Inflammatory macrophage treated with lipopolysaccharide for 1 hour (primary cell): ENCODE results near the gene FRG2B.
"Not testable (repeated sequence)": the region's sequence is repeated elsewhere in the genome, so short reads cannot be mapped to it uniquely, and the experiment has no call there.

Experiments
- DNase-seq, 2 donors: peaks; one replicate each; pipeline ENCODE4 v3.0.0-alpha.2; 2020 to 2022

The FRG2B gene

DNA sequence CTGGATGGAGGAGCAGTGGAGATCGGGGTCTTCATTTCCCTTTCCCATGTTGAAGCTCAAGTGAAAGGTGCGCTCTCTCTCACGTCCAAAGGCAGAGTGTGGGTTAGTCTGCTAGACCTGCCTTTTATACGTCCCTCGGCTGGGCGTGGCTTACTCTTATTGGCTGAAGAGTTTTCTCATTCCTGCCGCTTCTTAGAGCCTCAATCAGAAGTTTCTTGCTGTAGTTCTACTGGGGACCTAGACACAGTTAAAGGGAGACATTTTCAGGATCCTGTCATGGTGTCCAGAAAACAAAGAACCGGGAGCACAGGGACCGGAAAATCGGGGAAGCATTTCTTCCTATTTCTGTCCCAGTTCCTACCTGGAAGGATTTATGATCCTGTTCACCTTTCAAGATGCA is at the start of gene FRG2B:
FRG2B (minus strand) TSS at position 101 of the 400 bp plus-strand sequence; CDS start at position 48, 53 bp downstream.
- not testable (repeated sequence) for DNase-seq

DNA sequence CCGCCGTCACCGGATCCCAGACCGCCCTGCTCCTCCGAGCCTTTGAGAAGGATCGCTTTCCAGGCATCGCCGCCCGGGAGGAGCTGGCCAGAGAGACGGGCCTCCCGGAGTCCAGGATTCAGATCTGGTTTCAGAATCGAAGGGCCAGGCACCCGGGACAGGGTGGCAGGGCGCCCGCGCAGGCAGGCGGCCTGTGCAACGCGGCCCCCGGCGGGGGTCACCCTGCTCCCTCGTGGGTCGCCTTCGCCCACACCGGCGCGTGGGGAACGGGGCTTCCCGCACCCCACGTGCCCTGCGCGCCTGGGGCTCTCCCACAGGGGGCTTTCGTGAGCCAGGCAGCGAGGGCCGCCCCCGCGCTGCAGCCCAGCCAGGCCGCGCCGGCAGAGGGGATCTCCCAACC is 40.9 kb upstream of the FRG2B start:
- not testable (repeated sequence) for DNase-seq

DNA sequence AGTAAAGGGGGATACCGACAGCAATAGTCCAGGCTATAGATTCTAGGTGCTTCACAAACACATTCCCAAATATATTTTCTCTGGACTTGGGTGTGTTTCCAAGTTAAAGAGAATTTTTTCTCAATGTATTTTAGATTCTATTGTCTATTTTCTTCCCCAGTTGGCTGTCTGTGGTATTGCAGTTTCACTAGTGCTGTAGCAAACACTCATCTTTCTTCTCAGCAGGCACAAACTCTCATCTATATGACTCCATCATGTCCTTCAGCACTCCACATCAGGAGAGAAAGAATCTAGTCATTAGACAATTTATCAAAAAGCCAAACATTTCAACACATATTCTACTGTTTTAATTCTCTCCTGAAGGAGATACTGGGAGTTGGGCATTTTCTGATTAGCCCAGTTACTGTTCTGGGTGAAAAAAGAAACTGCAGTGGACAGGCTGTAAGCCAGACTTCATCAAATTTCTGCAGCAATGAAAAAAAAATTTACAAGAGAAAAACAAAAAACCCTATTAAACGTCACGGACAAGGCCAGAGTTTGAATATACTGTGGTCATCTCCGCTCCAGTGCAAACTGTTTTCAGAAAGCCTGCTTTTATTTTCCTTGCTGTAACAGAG is 37.1 kb upstream of the FRG2B start:
- DNase-seq = not testable (repeated sequence)

DNA sequence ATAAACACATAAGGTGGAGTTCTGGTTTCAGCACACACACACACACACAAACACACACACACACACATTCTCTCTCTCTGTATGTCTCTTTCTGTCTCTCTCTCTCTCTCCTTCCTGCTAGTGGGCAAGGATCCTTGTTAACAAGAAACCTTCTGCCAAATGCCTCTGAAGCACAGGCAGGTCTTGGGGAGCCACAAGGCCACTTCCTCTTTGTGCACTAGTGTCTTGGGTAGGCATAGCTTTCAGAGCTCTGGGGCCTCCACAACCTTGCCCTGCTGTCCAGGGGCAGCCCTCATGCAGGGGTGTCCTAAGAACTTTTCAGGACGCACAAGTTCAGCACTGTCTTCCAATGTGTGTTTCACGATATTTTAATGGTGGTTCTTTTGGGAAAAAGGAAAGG is 34.5 kb upstream of the FRG2B start:
- DNase-seq = not testable (repeated sequence)

DNA sequence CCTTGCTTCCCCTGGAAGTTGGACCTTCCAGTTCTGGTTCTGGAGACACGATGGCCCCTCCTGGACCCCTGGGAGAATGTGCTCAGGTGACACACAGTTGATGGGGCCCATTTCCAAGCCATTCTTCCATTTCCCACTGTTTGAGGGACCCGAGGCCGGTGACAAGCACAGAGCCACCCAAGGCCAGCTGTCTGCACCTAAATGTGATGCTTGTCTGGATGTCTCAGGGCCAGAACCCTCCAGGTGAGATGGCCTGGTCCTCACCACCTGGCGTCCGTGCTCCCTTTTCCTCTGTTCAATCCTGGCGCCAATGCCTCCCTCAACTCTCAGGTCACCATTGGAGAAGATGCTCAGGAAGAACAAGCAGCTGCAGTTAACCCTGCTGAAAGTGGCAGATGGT is 33.9 kb upstream of the FRG2B start:
- DNase-seq = not testable (repeated sequence)

DNA sequence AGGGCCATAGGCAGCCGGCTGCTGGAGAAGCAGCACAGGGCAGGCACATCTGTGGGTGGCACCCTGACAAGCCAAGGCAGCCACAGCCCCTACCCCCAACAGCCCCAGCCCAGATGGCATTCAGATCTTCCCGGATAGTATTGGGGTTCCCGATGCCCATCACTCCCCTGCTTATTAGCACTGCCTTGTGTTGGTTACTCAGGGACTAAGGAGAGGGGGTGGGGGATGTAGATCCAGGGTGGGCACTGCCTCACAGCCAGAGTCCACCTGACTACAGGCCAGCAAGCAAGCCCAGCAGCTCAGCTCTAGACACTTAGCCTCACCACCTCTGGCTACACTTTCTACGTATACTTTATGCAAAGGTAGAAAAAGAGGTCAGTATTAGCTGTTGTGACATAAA is 30.7 kb upstream of the FRG2B start:
- not testable (repeated sequence) for DNase-seq

DNA sequence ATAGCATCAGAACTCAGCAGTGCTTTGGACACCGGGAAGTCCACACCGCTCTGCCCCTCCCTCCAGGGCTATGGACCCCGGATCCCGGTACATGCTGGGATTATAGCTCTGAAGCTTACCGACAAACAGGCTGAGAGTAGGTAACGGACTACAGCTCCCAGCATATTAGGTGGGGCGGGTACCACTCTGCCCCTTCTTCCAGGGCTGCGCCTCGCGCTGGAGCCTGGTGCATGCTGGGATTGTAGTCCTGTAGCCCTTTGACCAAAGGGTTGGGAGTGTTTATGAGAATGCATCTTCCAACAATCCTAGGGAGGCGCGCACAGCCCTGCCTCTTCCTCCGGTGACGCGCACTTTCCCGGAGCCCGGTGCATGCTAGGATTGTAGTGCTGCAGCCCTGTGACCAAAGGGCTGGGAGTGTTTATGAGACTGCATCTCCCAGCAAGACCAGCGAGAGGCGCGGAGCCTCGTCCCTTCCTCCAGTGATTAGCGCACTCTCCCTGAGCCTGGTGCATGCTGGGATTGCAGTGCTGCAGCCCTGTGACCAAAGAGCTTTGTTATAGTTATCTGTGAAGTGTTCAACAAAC is 22.4 kb upstream of the FRG2B start:
- not testable (repeated sequence) for DNase-seq

DNA sequence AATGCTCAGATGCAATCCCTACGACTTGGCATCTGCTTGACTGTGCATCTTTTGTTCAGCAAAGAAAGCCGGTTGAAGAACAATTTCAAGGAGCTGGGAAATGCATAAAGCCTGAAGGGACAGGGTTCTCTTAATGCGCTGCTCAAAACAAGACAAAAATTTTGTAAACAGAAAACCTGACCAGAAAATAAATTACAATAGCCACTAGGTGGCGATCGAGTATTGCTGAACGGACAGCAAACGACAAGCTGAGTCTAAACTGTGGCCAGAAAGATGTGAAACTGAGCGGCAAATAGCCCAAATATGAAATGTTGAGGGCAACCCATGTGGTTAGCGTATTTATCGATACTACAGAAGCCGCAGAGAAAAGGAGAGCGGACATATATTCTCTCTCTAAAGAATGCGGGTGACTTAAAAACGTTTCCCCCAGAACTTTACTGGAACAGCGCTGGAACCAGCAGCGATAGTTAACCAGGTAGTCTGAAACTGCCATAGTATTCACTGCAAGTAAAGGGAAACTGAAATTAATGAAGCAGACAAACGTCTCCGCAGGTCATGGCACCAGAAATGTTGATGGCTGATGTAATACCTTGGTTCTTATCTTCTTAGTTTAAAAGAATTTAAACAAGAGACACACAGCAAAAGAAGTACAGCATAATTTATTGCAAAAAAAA is 20.6 kb upstream of the FRG2B start:
- not testable (repeated sequence) for DNase-seq

DNA sequence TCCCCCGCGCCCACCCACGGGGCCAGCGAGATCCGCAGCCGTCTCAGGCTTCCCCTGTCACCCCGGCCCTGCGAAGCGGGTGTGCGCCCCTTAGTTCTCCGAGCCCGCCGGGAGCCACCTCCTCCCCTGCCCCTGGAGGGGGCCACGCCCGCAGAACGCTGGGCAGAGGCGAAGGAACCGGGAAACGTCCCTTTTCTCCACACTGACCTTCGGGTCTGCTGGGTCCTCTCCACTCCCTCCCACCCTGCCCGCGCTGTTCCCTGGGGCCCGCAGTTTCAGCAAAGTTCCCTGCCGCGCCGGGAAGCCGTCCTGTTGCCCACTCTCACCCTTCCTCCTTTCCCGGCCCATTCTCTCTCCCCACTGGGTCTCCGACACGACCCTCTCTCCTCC is 11.2 kb upstream of the FRG2B start:
- not testable (repeated sequence) for DNase-seq

DNA sequence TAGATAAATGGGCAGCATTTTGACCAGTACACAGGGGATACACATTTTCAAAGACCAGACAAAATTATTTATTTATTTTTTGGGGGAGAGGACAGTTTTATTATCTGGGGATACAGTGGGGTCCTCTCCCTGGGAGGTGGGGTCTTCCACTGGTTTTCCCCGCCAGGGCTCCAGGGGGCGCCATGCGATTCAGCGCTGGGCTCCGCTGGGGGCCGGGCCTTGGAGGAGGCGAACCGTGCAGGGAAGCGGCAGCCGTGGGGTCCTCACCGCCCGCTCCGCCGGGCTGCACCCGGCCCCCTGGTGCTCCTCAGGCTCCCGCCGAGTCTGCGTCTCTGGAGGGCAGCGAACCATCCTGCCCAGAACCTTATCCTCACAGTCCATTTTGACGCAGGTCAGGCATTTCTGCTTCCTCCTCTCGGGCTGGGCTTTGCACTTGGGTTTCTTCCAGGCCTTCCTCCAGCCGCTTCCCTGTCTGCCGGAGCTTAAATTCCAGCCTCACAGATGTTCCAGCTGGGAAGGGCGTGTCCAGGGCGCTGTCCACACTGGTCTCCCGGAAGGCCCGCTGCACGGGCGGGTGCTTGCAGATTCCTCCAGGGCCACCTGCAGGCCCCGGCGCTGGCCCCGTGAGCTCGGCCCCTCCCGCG is 10.7 kb upstream of the FRG2B start:
- not testable (repeated sequence) for DNase-seq

DNA sequence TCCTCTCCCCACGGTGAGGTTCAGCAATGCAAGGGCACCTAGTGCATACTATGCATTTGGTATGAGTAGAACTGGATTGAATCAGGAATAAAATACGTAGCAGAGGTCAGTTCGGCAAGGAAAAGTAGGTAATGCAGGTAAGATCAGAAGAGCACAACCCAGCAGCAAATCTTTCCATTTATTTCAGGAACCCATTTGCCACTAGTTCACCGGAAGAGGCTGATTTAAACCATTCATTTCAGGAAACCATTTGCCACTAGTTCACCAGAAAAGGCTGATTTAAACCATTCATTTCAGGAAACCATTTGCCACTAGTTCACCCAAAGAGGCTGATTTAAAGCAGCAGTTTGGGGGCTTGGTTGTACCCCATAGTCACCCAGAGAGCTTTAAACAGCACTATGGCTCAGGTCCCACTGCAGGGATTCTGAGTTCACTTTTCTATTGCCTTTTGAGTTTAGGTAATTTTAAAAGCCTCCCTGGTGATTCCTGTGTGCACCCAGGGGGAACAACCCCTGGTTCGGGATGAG is 4.2 kb upstream of the FRG2B start:
- DNase-seq = not testable (repeated sequence)

DNA sequence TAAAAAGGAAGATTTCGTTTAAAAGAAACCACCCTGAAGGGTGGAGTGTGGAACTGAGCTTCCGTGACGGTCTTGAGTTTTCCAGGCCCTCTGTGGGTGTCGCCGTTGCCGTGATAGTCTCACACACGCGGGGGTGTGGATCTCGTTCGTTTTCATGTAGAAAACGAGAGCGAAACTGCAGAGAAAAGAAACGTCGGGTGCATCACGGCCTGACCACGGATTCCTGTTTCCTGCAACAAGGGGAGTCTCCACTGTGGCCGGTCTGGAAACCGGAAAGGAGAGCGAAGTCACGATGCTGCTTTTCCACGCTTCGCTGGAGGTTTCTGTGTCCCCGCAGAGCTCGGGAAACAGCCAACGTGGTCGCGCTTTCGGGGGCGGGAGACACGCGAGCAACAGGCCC is 4.1 kb downstream of the FRG2B start:
- DNase-seq = not testable (repeated sequence)

DNA sequence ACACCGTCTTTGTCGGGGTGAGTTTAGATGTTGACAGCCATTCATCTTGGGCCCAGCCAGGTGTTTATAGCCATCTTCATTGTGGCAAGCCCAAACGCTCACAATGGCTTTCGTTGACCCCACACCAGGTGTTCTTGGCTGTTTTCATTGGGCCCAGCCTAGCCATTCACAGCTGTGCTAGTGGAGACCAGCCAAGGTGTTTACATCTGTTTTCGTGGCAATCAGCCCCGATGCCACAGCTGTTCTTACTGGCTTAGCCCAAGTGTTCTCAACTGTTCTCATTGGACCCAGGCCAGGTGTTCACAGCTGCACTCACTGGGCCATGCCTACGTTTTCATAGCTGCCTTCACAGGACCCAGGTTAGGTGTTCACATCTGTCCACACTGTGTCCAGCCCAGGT is 7.7 kb downstream of the FRG2B start:
- no peak for DNase-seq

DNA sequence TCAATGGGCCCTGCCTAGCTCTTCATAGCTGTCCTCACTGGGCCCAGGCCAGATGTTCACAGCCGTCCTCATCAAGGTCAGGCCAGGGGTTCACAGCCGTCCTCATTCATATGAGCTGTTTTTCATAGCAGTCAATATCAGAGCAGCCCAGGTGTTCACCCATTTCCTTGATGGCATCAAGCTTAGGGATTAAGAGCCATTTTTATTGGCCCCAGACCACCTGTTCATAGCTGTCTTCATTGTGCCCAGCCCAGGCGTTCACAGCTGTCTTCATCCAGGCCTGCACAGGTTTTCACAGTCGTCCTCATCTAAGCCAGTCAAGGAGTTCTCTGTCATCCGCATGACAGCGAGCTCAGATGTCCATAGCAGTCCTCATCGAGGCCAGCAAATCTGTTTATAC is 9.4 kb downstream of the FRG2B start:
- DNase-seq = no peak

DNA sequence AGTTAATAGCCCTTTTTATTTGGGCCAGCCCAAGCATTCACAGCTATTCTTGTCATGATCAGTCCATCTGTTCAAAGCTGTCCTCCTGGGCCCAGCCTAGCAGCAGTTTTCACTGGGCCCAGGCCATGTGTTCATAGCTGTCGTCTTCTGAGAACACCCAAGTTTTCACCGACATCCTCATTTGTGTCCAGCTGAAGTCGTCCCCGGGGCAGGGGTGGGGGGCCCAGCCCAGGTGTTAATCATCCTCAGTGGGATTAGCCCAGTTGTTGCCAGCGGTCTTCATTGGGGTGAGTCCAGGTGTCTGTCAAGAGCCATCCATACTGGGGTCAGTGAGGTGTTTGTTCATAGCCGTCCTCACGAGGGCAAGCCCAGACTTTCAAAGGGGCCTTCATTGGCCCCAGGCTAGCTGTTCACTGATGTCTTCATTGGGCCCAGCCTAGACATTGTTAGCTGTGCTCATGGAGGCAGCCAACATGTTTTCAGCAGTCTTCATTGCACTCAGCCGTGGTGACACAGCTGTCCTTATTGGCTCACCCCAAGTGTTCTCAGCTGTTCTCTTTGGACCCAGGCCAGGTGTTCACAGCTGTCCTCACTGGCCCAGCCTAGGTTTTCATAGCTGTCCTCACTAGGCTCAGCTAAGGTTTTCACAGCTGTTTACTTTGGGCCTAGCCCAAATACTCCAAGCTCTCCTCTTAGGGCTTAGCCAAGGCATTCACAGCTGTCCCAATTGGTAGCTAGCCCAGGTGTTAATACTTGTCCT is 10.0 kb downstream of the FRG2B start:
- DNase-seq = no peak

DNA sequence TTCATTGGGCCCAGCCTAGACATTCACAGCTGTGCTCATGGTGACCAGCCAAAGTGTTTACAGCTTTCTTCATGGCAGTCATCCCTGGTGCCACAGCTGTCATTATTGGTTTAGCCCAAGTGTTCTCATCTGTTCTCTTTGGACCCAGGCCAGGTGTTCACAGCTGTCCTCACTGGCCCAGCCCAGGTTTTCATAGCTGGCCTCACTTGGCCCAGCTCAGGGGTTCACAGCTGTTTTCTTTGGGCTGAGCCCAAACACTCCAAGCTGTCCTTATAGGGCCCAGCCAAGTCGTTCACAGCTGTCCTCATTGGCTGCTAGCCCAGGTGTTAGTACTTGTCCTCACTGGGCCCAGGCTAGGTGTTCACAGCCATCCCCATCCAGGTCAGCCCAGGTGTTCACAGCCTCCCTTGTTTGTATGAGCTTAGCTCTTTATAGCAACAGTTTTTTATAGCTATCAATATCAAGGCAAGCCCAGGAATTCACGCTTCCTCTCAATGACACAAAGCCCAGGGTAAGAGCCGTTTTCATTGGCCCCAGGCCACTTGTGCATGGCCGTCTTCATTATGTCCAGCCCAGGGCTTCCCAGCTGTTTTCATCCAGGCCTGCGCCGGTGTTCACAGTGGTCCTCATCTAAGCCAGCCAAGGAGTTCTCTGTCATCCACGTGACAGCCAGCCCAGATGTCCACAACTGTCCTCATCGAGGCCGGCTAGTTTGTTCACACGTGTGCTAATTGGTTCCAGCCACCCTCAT is 11.6 kb downstream of the FRG2B start:
- DNase-seq = no peak

DNA sequence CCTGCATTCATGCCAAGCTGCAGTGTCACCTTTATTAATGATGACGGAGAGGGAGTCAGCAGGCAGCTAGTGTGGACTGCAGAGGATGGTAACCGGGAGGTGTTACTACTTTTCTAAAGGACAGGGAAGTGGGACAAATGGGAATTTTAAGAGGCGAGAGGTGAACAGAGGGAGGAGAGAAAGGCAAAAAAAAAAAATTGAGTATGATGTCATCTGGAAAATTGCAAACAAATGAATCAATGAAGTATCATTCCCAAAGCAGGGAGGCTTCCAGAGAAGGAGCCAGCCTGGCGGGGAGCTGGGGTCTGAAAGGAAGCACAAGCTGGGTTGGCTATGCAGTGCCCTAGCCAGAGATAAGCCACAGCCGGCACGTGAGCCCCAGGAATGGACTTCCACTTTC is 12.9 kb downstream of the FRG2B start:
- no peak for DNase-seq

DNA sequence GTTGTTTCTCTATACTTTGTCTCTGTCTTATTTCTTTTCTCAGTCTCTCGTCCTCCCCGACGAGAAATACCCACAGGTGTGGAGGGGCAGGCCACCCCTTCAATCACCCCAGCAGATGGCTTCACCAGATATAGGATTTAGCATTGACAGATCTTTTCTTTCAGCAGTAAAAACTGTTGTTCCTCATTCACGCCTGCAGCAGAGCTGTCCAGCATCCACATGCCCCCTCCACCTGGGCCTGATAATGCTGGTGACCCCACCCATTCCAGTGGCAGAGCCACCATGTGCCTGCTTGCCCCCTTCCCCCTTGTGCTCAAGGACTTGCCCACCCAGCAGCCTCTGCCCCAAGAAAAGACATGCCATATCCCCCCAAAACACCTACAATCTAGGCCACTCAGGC is 15.5 kb downstream of the FRG2B start:
- DNase-seq = no peak

DNA sequence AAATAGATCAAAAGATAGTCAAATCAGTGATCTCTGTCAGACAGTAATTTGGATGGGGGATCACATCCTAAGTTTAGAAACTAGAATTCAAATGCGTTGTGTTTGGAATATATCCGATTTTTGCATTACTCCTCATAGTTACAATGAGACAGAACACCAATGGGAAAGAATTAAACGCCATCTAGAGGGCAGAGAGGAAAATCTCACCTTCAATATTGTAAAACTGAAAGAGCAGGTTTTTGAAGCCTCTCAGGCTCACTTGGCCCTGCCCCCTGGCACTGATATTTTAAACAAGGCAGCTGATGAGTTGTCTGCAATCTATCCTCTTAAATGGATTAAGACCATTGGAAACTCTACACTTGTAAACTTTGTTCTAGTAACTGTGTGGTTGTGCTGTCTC is 17.7 kb downstream of the FRG2B start:
- peak; percentile 9 to 11 for DNase-seq

DNA sequence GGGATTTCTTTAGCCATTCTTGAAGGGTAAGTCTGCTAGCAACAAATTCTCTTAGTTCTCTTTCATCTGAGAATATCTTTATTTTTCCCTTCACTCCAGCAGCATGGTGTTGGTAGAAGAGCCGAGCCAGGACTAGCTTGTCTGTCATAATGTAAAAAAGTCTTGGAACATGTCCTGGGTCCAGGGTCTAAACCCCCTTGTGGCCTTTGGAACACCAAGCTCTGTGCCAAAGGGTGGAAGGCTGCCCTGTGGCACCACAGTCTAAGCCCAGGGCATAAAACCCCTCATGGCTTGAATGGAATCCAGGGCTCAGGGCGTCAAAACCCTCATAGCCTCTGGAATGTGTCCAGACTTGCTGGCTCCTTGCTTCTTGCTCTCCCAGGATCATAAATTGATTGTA is 23.2 kb downstream of the FRG2B start:
- not testable (repeated sequence) for DNase-seq

DNA sequence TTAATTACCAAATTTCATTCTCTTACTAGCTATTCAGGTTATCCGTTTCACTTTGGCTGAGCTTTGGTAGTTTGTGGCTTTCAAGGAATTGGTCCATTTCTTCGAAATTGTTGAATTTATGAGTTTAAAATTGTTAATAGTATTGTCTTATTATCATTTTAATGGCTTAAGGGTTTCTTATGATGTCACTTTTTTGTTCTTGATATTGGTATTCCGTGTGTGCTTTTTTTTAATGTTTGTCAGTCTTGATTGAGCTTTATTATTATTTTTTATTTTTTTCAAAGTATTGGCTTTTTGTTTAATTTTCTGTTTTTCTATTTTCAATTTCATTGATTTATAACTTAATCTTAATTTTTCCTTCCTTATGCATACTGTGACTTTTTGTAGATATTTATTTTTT is 25.9 kb downstream of the FRG2B start:
- no peak for DNase-seq

DNA sequence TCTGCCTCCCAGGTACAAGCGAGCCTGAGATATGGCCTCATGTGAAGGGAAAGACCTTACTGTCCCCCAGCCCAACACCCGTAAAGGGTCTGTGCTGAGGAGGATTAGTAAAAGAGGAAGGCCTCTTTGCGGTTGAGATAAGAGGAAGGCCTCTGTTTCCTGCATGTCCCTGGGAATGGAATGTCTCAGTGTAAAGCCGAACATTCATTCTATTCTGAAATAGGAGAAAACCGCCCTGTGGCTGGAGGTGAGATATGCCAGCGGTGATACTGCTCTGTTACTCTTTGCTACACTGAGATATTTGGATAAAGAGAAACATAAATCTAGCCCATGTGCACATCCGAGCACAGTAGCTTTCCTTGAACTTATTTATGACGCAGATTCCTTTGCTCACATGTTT is 26.7 kb downstream of the FRG2B start:
- not testable (repeated sequence) for DNase-seq
